ENCODE results near the gene TMEM235. TPM values are rescaled to one million over a fixed set of nuclear protein-coding genes. Genes with fewer than 3 reads are reported as not detected.

Gene TMEM235
- total and polyA plus RNA-seq, 2 donors (not counting 3 experiments of a cell fraction or from before 2014, with no cell fraction given), result 0.04 to 0.38 TPM

GRCh38 chr17:78237401-78238012, 6.1 kb downstream of the TMEM235 start:
- H3K79me2 ChIP-seq (ENCODE audit: control insufficient read depth, insufficient read depth, low read length), result no peaks in the 10 kb centered on the region
- intact Hi-C loops (cut with micrococcal nuclease), result no loop called here
- H3K9ac ChIP-seq (replicated peaks; ENCODE audit: extremely low read depth, insufficient read depth, low read length), result no peak overlapping the region
- no peak overlapping the region for H3K4me2 ChIP-seq (ENCODE audit: insufficient read depth, low read length)
- no peaks in the 10 kb centered on the region for H3K9me1 ChIP-seq (replicated peaks; ENCODE audit: control insufficient read depth, extremely low read depth, insufficient read depth, low read length)
- peaks cover 3% of the 10 kb centered on the region for H3K4me1 ChIP-seq (ENCODE audit: control insufficient read depth, extremely low read depth, insufficient read depth, low read length)
- no peak for TF ChIP-seq FOS (IDR thresholded peaks at IDR 0.05; ENCODE audit: borderline replicate concordance, insufficient read depth, low read length)
- TF ChIP-seq POLR2AphosphoS5 (IDR thresholded peaks at IDR 0.05; ENCODE audit: insufficient read depth, low read depth, low read length), result no peak
- TF ChIP-seq POLR2A (IDR thresholded peaks at IDR 0.05; ENCODE audit: low read depth, low read length), result no peak
- TF ChIP-seq MAX (IDR thresholded peaks at IDR 0.05; ENCODE audit: insufficient read depth, insufficient read length), result no peak
- no peak for TF ChIP-seq CTCF (IDR thresholded peaks at IDR 0.05; ENCODE audit: extremely low read depth in 1 of 2, insufficient read depth in 1 of 2, low read depth in 1 of 2, low read length in 2 of 2)
- BruUV-seq (replicated peaks), result no TSS peak
- dilution Hi-C loops (cut with MboI; ENCODE audit: extremely low pct_ligation_motif_present, low sequenced_read_pairs), result no loop called here
- H3K9me3 ChIP-seq (replicated peaks; ENCODE audit: control insufficient read depth, insufficient read depth, low read length), result no peaks in the 10 kb centered on the region
- FAIRE-seq, result no peak
- H3K36me3 ChIP-seq (ENCODE audit: control insufficient read depth in 2 of 2, extremely low read depth in 1 of 2, insufficient read depth in 2 of 2, low read length in 2 of 2), result no peaks in the 10 kb centered on the region
- ChIA-PET CTCF (interaction anchor here (1.1 to 1.9 kb wide), 3 partner anchors 12 to 63 kb away, joined by 4 to 10 read pairs (median 5); no protein-coding TSS in a partner anchor), POLR2A (no interaction called here)
- no peak for DNase-seq (ENCODE audit: low read depth, low spot score)
- no peak overlapping the region for H2AFZ ChIP-seq (ENCODE audit: low read depth, low read length)
- H3K4me3 ChIP-seq (replicated peaks in 1 of 3; ENCODE audit: insufficient read depth in 1 of 3, low read depth in 1 of 3, low read length in 3 of 3), result no peak overlapping the region
- no peaks in the 10 kb centered on the region for H4K20me1 ChIP-seq (replicated peaks; ENCODE audit: control insufficient read depth, extremely low read depth, insufficient read depth, low read length)
- H3K27ac ChIP-seq (ENCODE audit: insufficient read depth, low read depth, low read length), result no peak overlapping the region
- peaks cover under 1 to 4% of the 10 kb centered on the region in 2 experiments for H3K27me3 ChIP-seq (ENCODE audit: control insufficient read depth in 2 of 2, insufficient read depth in 2 of 2, low read length in 2 of 2)
